Muscle of arm (tissue), 12 donors: ENCODE data around the gene CPNE8. TPM values are rescaled to one million over a fixed set of nuclear protein-coding genes. Genes with fewer than 3 reads are reported as not detected.

Experiments used
- DNase-seq: peaks from one replicate; pipeline ENCODE4 v3.0.0-alpha.2; 2013
- polyA plus RNA-seq, 12 donors: library from polyadenylated mRNA; unstranded; fragments of 120-200 nt; gene quantifications; one replicate each; pipeline ENCODE4 v1.2.1, GENCODE V29; 2013; ENCODE audit not compliant: insufficient read length in 12 of 12

Gene CPNE8
- polyA plus RNA-seq, 12 donors: 6.0 to 18.5 (median 8.5) TPM; not detected in 1

- DNase-seq: no peak
Measured at GRCh38 chr12:38898001-38898684, 7.2 kb downstream of the CPNE8 start.

GRCh38 chr12:38895446-38895845 lies 9.9 kb downstream of the CPNE8 start:
- no peak for DNase-seq

- no peak for DNase-seq
Measured at GRCh38 chr12:38892976-38893375, 12.4 kb downstream of the CPNE8 start.

GRCh38 chr12:38892087-38892786 lies 13.2 kb downstream of the CPNE8 start:
- DNase-seq: no peak

- no peak for DNase-seq
Measured at GRCh38 chr12:38890102-38890855, 15.1 kb downstream of the CPNE8 start.

GRCh38 chr12:38889297-38889815 lies 16.0 kb downstream of the CPNE8 start:
- no peak for DNase-seq

GRCh38 chr12:38887770-38888169 lies 17.6 kb downstream of the CPNE8 start:
- DNase-seq: no peak

- DNase-seq: no peak
Measured at GRCh38 chr12:38886931-38887330, 18.5 kb downstream of the CPNE8 start.

- DNase-seq: no peak
Measured at GRCh38 chr12:38886064-38886463, 19.3 kb downstream of the CPNE8 start.

GRCh38 chr12:38884666-38885065 lies 20.7 kb downstream of the CPNE8 start:
- DNase-seq: no peak

- DNase-seq: no peak
Measured at GRCh38 chr12:38883629-38884134, 21.7 kb downstream of the CPNE8 start.

- DNase-seq: no peak
Measured at GRCh38 chr12:38880288-38880687, 25.1 kb downstream of the CPNE8 start.

GRCh38 chr12:38878986-38879385 lies 26.4 kb downstream of the CPNE8 start:
- DNase-seq: no peak

- DNase-seq: no peak
Measured at GRCh38 chr12:38878333-38878705, 27.1 kb downstream of the CPNE8 start.

- DNase-seq: no peak
Measured at GRCh38 chr12:38875586-38876228, 29.7 kb downstream of the CPNE8 start.

GRCh38 chr12:38872561-38872960 lies 32.8 kb downstream of the CPNE8 start:
- no peak for DNase-seq

- no peak for DNase-seq
Measured at GRCh38 chr12:38872156-38872555, 33.2 kb downstream of the CPNE8 start.

- no peak for DNase-seq
Measured at GRCh38 chr12:38869036-38869435, 36.4 kb downstream of the CPNE8 start.

GRCh38 chr12:38850461-38850860 lies 54.9 kb downstream of the CPNE8 start:
- no peak for DNase-seq

- no peak for DNase-seq
Measured at GRCh38 chr12:38847247-38847646, 58.1 kb downstream of the CPNE8 start.

GRCh38 chr12:38844267-38844666 lies 61.1 kb downstream of the CPNE8 start:
- DNase-seq: no peak
